Natural killer cell (primary cell): ENCODE data around the gene SLC25A33. TPM values are rescaled to one million over a fixed set of nuclear protein-coding genes. Genes with fewer than 3 reads are reported as not detected.
"Not testable (repeated sequence)": the region's sequence is repeated elsewhere in the genome, so short reads cannot be mapped to it uniquely, and the experiment has no call there.

Experiments
- ATAC-seq, 3 donors: fragments of 150-1000 bp in 2 of 3; fragments of 200-7000 bp in 1 of 3; cut with Tn5 transposase; 1 replicate in 1 of 3; 2 replicates in 2 of 3; pipeline ENCODE4 v1.10.0; 2021; ENCODE audit warnings: mild to moderate bottlenecking in 2 of 3, moderate library complexity in 2 of 3
- DNase-seq, 2 donors: peaks; one replicate each; pipeline versions ENCODE4 v3.0.0 to v3.0.0-alpha.2; 2013 to 2021; ENCODE audit warnings: mixed read lengths in 1 of 2
- H3K27ac ChIP-seq: one replicate; pipeline ENCODE4 v1.5.1; 2013; ENCODE audit warnings: mild to moderate bottlenecking, low read length
- H3K27me3 ChIP-seq: one replicate; pipeline ENCODE4 v1.6.1; 2013; ENCODE audit warnings: low read length; ENCODE audit not compliant: control insufficient read depth, insufficient read depth
- H3K36me3 ChIP-seq: one replicate; pipeline ENCODE4 v1.6.1; 2013; ENCODE audit warnings: low read length; ENCODE audit not compliant: control insufficient read depth, insufficient read depth
- H3K4me1 ChIP-seq: one replicate; pipeline ENCODE4 v1.6.1; 2013; ENCODE audit warnings: low read length; ENCODE audit not compliant: control insufficient read depth, insufficient read depth
- H3K4me3 ChIP-seq: one replicate; pipeline ENCODE4 v1.5.1; 2013; ENCODE audit warnings: low read length
- H3K9me3 ChIP-seq: one replicate; pipeline ENCODE4 v1.6.1; 2013; ENCODE audit warnings: low read length; ENCODE audit not compliant: control insufficient read depth, insufficient read depth
- H3K27ac Mint-ChIP-seq, 2 donors: one replicate each; pipeline ENCODE4 v1.8.0; 2022; ENCODE audit warnings: mild to moderate bottlenecking in 2 of 2, mixed read lengths in 2 of 2, moderate library complexity in 1 of 2
- H3K27me3 Mint-ChIP-seq, 2 donors: one replicate each; pipeline ENCODE4 v1.8.0; 2022; ENCODE audit warnings: low read depth in 2 of 2, mixed read lengths in 2 of 2
- H3K36me3 Mint-ChIP-seq: one replicate; pipeline ENCODE4 v1.8.0; 2022; ENCODE audit warnings: mixed read lengths
- H3K4me1 Mint-ChIP-seq, 2 donors: one replicate each; pipeline ENCODE4 v1.8.0; 2022; ENCODE audit warnings: mixed read lengths in 2 of 2
- H3K4me3 Mint-ChIP-seq: one replicate; pipeline ENCODE4 v1.8.0; 2022; ENCODE audit warnings: mild to moderate bottlenecking, moderate library complexity, mixed read lengths
- H3K9me3 Mint-ChIP-seq, 2 donors: one replicate each; pipeline ENCODE4 v1.8.0; 2022; ENCODE audit warnings: mixed read lengths in 2 of 2
- WGBS: methylation state at CpG from one replicate; pipeline ENCODE4 v1.1.7; 2013; ENCODE audit warnings: missing lambda C conversion rate; ENCODE audit not compliant: insufficient coverage; 5-methylcytosine and 5-hydroxymethylcytosine counted together
- intact Hi-C: fragments of 100-400 bp; cut with micrococcal nuclease; formaldehyde crosslinking; loops from one replicate; pipeline ENCODE4 v1.14.2; 2022
- total RNA-seq, 4 donors: library from RNA; stranded (reverse); fragments of 120-200 nt in 1 of 4; gene quantifications; one replicate each; pipeline versions ENCODE4 v1.2.3 to v1.2.4, GENCODE V29; 2013 to 2022
- TF ChIP-seq, protein P1 (sequence below): fragments of 200-600 bp; IDR thresholded peaks from one replicate; pipeline ENCODE4 v1.8.0; 2022; ENCODE audit warnings: antibody characterized with exemption

SLC25A33 gene
- total RNA-seq, 3 donors from 2014 or later (not counting 1 experiment from before 2014, with no cell fraction given), result 7.0 to 9.0 (median 7.6) TPM

GRCh38 chr1:9569267-9569666 lies 30.0 kb downstream of the SLC25A33 start:
- H3K4me1 Mint-ChIP-seq, result no peaks in the 10 kb centered on the region
- intact Hi-C loops, result no loop called here
- H3K27me3 ChIP-seq, result no peaks in the 10 kb centered on the region
- TF ChIP-seq, protein P1, sequence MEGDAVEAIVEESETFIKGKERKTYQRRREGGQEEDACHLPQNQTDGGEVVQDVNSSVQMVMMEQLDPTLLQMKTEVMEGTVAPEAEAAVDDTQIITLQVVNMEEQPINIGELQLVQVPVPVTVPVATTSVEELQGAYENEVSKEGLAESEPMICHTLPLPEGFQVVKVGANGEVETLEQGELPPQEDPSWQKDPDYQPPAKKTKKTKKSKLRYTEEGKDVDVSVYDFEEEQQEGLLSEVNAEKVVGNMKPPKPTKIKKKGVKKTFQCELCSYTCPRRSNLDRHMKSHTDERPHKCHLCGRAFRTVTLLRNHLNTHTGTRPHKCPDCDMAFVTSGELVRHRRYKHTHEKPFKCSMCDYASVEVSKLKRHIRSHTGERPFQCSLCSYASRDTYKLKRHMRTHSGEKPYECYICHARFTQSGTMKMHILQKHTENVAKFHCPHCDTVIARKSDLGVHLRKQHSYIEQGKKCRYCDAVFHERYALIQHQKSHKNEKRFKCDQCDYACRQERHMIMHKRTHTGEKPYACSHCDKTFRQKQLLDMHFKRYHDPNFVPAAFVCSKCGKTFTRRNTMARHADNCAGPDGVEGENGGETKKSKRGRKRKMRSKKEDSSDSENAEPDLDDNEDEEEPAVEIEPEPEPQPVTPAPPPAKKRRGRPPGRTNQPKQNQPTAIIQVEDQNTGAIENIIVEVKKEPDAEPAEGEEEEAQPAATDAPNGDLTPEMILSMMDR, result no peak
- H3K27me3 Mint-ChIP-seq, result no peaks in the 10 kb centered on the region
- H3K27ac Mint-ChIP-seq, result no peak overlapping the region
- DNase-seq, result no peak
- no peaks in the 10 kb centered on the region for H3K9me3 ChIP-seq
- no peak overlapping the region for H3K4me3 Mint-ChIP-seq
- H3K9me3 Mint-ChIP-seq, result no peaks in the 10 kb centered on the region
- no peaks in the 10 kb centered on the region for H3K4me1 ChIP-seq
- H3K36me3 ChIP-seq, result no peaks in the 10 kb centered on the region
- H3K4me3 ChIP-seq, result no peak overlapping the region
- no peak overlapping the region for H3K27ac ChIP-seq
- no peak for ATAC-seq
- no peaks in the 10 kb centered on the region for H3K36me3 Mint-ChIP-seq
- 100% methylated on average over 1 of the region's 1 CpG for WGBS

GRCh38 chr1:9570886-9571529 lies 31.7 kb downstream of the SLC25A33 start:
- intact Hi-C loops, H3K4me3 ChIP-seq, H3K27me3 Mint-ChIP-seq, H3K27ac ChIP-seq, ATAC-seq, DNase-seq, H3K9me3 Mint-ChIP-seq, H3K4me1 Mint-ChIP-seq, H3K9me3 ChIP-seq, H3K4me1 ChIP-seq, H3K27me3 ChIP-seq, H3K4me3 Mint-ChIP-seq, H3K27ac Mint-ChIP-seq, H3K36me3 ChIP-seq, H3K36me3 Mint-ChIP-seq: not testable (repeated sequence)
- WGBS, result 94% methylated on average over 15 of the region's 16 CpGs

DNA sequence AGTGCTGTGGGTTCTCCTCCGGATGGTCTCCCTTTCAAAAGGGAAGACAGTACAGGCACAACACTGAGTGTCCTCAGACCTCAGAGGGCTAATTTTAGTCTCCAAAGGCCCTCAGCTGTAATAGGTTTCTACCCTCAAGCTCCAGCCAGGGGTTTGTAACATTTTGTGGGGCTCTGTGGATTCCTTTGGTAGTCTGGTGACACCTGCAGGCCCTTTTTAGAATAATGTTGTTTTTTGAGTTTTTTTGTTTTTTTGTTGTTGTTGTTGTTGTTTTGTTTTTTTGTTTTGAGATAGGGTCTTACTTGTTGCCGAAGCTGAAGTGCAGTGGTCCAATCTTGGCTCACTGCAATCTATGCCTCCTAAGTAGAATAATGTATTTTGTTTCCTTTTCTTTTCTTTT lies 34.5 kb downstream of the SLC25A33 start:
- H3K4me1 ChIP-seq, result no peaks in the 10 kb centered on the region
- no peak for ATAC-seq
- H3K27me3 Mint-ChIP-seq, result no peaks in the 10 kb centered on the region
- H3K36me3 Mint-ChIP-seq, result no peaks in the 10 kb centered on the region
- H3K4me1 Mint-ChIP-seq, result no peaks in the 10 kb centered on the region
- no peaks in the 10 kb centered on the region for H3K9me3 ChIP-seq
- H3K4me3 ChIP-seq, result no peak overlapping the region
- no peak overlapping the region for H3K4me3 Mint-ChIP-seq
- no peaks in the 10 kb centered on the region for H3K27me3 ChIP-seq
- H3K27ac ChIP-seq, result no peak overlapping the region
- intact Hi-C loops, result loop anchor here (1.0 kb wide), 1 partner anchor 78 kb away; no protein-coding TSS in a partner anchor
- peaks cover 2% of the 10 kb centered on the region for H3K36me3 ChIP-seq
- H3K27ac Mint-ChIP-seq, result no peak overlapping the region
- peak in 1 of 2 donors; percentile 48 for DNase-seq
- TF ChIP-seq, protein P1, result no peak
- WGBS, result 74% methylated on average over 1 of the region's 2 CpGs
- H3K9me3 Mint-ChIP-seq, result no peaks in the 10 kb centered on the region

DNA sequence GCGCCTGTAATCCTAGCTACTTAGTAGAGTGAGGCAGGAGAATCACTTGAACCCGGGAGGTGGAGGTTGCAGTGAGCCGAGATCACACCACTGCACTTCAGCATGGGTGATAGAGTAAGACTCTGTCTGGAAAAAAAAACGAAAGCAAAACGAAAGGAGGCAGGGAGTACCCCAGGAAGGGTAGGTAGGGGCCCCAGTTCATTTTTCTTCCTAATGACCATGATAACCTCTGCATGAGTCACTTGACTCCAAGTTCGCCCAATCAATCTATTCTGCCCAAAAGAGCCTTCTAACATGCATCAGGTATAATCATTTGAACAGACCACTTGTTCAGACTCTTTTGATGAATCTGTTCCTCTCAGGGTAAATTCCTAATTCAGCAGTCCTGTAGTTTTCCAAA lies 36.2 kb downstream of the SLC25A33 start:
- intact Hi-C loops, result no loop called here
- Histone ChIP-seq H3K27ac (no peak overlapping the region), H3K4me3 (no peak overlapping the region), H3K4me1 (no peaks in the 10 kb centered on the region), H3K27me3 (no peaks in the 10 kb centered on the region), H3K9me3 (no peaks in the 10 kb centered on the region), H3K36me3 (peaks cover 4% of the 10 kb centered on the region)
- Mint-ChIP-seq H3K4me3 (no peak overlapping the region), H3K27ac (no peak overlapping the region), H3K36me3 (no peaks in the 10 kb centered on the region), H3K9me3 (no peaks in the 10 kb centered on the region), H3K4me1 (no peaks in the 10 kb centered on the region), H3K27me3 (no peaks in the 10 kb centered on the region)
- WGBS, result 98% methylated on average over 6 of the region's 6 CpGs
- ATAC-seq, result no peak
- no peak for DNase-seq
- TF ChIP-seq, protein P1, result no peak
